ENCODE data around the gene BCAS3. TPM values are rescaled to one million over a fixed set of nuclear protein-coding genes. Genes with fewer than 3 reads are reported as not detected.

Gene BCAS3
- total and polyA plus RNA-seq, 2 experiments from 2014 or later, result 18.0 to 20.2 TPM

DNA sequence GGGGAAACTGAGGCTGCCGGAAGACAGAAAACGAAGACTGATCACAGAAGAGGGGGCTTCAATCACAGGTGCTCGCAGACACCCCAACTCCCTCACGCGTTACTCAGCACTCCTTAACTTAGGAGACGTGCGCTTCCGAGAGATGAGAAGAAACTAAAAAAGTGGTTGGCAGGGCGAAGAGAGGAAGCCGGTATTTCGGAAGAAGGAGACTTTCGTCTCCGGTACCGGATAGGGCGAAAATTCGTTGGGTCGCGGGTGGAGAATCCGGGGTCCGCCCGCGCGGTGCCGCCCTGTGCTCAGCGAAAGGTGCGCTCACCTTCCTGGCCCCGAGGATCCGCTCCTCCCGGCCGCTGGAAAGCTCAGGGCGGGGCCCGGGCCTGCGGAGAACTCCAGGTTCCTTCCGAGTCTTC is 721.1 kb downstream of the BCAS3 start:
- H3F3A ChIP-seq (ENCODE audit: insufficient read depth), result no peaks in the 10 kb centered on the region
- H3K79me2 ChIP-seq (ENCODE audit: insufficient read depth), result peaks cover 49% of the 10 kb centered on the region
- 0 out of 2 replicates have a peak, but pooled peaks cover 10% of the 10 kb centered on the region for H3K4me1 ChIP-seq (ENCODE audit: insufficient read depth)
- peak overlapping the region; percentile 83; the same call in 1 of the 2 replicates for H3K27ac ChIP-seq
- H2AFZ ChIP-seq, result peak overlapping the region; percentile 80
- H3K9me3 ChIP-seq (ENCODE audit: low read depth), result no peaks in the 10 kb centered on the region
- no peaks in the 10 kb centered on the region for H3K9me2 ChIP-seq (ENCODE audit: insufficient read depth)
- DNase-seq, result peak; percentile 52
- in situ Hi-C loops (cut with MboI), result loop anchor here (10.0 to 25.0 kb wide), 2 partner anchors 384 to 686 kb away; no protein-coding TSS in a partner anchor
- 2 to 3% methylated on average over 24 to 30 of the region's 34 CpGs for WGBS, 2 experiments (ENCODE audit: low coverage in 1 of 2, low lambda C conversion rate in 2 of 2, missing lambda C conversion rate in 2 of 2)
- no peaks in the 10 kb centered on the region; the same call in 1 of the 2 replicates for H3K36me3 ChIP-seq (ENCODE audit: low read depth)
- peak overlapping the region; percentile 92 for H3K4me3 ChIP-seq
- no peaks in the 10 kb centered on the region for H4K20me1 ChIP-seq (ENCODE audit: insufficient read depth)
- peak overlapping the region; percentile 95 for H3K9ac ChIP-seq
- H3K4me2 ChIP-seq (ENCODE audit: unreplicated experiment), result peak overlapping the region; percentile 83
- TF ChIP-seq EZH2 (IDR thresholded peaks at IDR 0.05; ENCODE audit: insufficient read depth, poor library complexity, severe bottlenecking) (no peak), EZH2phosphoT487 (IDR thresholded peaks at IDR 0.05; ENCODE audit: insufficient read depth, low read depth) (no peak)
- no peaks in the 10 kb centered on the region for H3K27me3 ChIP-seq (replicated peaks; ENCODE audit: insufficient read depth)

- in situ Hi-C loops (cut with MboI), result loop anchor here (10.0 to 25.0 kb wide), 2 partner anchors 385 to 687 kb away; no protein-coding TSS in a partner anchor
- Histone ChIP-seq H3K9ac (peak within 1 kb of the TSS; percentile 95), H3K79me2 (ENCODE audit: insufficient read depth) (peaks cover 55% of the 10 kb centered on the region)
These were observed 721.7 kb downstream of the BCAS3 start, which contains the start of gene TBX2 for GRCh38 chr17:61399131-61400065. TBX2 (plus strand) TSS chr17:61399843; CDS start chr17:61400177, 334 bp downstream.

GRCh38 chr17:61400066-61400716 is 722.5 kb downstream of the BCAS3 start:
- Histone ChIP-seq H3K9me2 (ENCODE audit: insufficient read depth) (no peaks in the 10 kb centered on the region), H3K79me2 (ENCODE audit: insufficient read depth) (peaks cover 62% of the 10 kb centered on the region), H3K9ac (peak overlapping the region; percentile 95), H3F3A (ENCODE audit: insufficient read depth) (no peaks in the 10 kb centered on the region), H3K4me1 (ENCODE audit: insufficient read depth) (0 out of 2 replicates have a peak, but pooled peaks cover 10% of the 10 kb centered on the region), H3K27me3 (replicated peaks; ENCODE audit: insufficient read depth) (no peaks in the 10 kb centered on the region), H3K27ac (peak overlapping the region; percentile 83), H3K4me3 (peak overlapping the region; percentile 92), H3K9me3 (ENCODE audit: low read depth) (no peaks in the 10 kb centered on the region), H4K20me1 (ENCODE audit: insufficient read depth) (no peaks in the 10 kb centered on the region), H2AFZ (peak overlapping the region; percentile 78), H3K4me2 (ENCODE audit: unreplicated experiment) (peak overlapping the region; percentile 99), H3K36me3 (ENCODE audit: low read depth) (no peaks in the 10 kb centered on the region; the same call in 1 of the 2 replicates)
- TF ChIP-seq EZH2 (IDR thresholded peaks at IDR 0.05; ENCODE audit: insufficient read depth, poor library complexity, severe bottlenecking), result no peak
- no peak for TF ChIP-seq EZH2phosphoT487 (IDR thresholded peaks at IDR 0.05; ENCODE audit: insufficient read depth, low read depth)
- DNase-seq, result peak; percentile 81
- WGBS, 2 experiments (ENCODE audit: low coverage in 1 of 2, low lambda C conversion rate in 2 of 2, missing lambda C conversion rate in 2 of 2), result 1% methylated on average over 45 to 62 of the region's 90 CpGs
- in situ Hi-C loops (cut with MboI), result no loop called here

More at GRCh38 chr17:61399131-61400065, 721.7 kb downstream of the BCAS3 start, which contains the start of gene TBX2:
- H3K9me2 ChIP-seq (ENCODE audit: insufficient read depth), result no peaks in the 10 kb centered on the region
- H3F3A ChIP-seq (ENCODE audit: insufficient read depth), result no peaks in the 10 kb centered on the region
- H2AFZ ChIP-seq, result peak within 1 kb of the TSS; percentile 80
- peak within 1 kb of the TSS; percentile 83 for H3K27ac ChIP-seq
- 0 out of 2 replicates have a peak, but pooled peaks cover 10% of the 10 kb centered on the region for H3K4me1 ChIP-seq (ENCODE audit: insufficient read depth)
- no peaks in the 10 kb centered on the region for H3K9me3 ChIP-seq (ENCODE audit: low read depth)
- H3K36me3 ChIP-seq (ENCODE audit: low read depth), result no peaks in the 10 kb centered on the region; the same call in 1 of the 2 replicates
- peak; percentile 92 for DNase-seq
- no peaks in the 10 kb centered on the region for H4K20me1 ChIP-seq (ENCODE audit: insufficient read depth)
- WGBS, 2 experiments (ENCODE audit: low coverage in 1 of 2, low lambda C conversion rate in 2 of 2, missing lambda C conversion rate in 2 of 2), result 1 to 2% methylated on average over 46 to 68 of the region's 98 CpGs
- H3K27me3 ChIP-seq (replicated peaks; ENCODE audit: insufficient read depth), result no peaks in the 10 kb centered on the region
- peak within 1 kb of the TSS; percentile 99 for H3K4me2 ChIP-seq (ENCODE audit: unreplicated experiment)
- TF ChIP-seq EZH2 (IDR thresholded peaks at IDR 0.05; ENCODE audit: insufficient read depth, poor library complexity, severe bottlenecking) (no peak), EZH2phosphoT487 (IDR thresholded peaks at IDR 0.05; ENCODE audit: insufficient read depth, low read depth) (no peak)
- H3K4me3 ChIP-seq, result peak within 1 kb of the TSS; percentile 92
